Activated CD4-positive, CD25-positive, alpha-beta regulatory T cell treated with anti-CD3 and anti-CD28 coated beads, Interleukin-2, amount 50 U/mL, for 72 hours (primary cell): ENCODE results near the gene MACO1.

Source experiments
- DNase-seq: peaks from one replicate; pipeline ENCODE4 v3.0.0; 2021

The MACO1 gene

DNA sequence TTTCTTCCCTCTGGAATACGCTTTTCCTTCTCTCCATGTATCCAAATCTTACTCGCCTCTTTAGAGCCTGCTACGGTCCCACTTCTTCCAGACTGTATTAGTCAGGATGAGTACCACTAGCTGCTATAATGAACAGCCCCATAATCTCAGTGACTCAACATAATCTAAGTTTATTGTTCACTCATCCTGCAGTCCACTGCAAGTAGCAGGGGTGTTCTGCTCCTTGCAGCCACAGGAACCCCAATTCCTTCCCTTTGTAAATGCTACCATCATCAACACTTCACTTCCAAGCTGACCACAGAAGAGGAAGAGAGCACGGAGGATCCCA is 94.6 kb downstream of the MACO1 start:
- DNase-seq = no peak

DNA sequence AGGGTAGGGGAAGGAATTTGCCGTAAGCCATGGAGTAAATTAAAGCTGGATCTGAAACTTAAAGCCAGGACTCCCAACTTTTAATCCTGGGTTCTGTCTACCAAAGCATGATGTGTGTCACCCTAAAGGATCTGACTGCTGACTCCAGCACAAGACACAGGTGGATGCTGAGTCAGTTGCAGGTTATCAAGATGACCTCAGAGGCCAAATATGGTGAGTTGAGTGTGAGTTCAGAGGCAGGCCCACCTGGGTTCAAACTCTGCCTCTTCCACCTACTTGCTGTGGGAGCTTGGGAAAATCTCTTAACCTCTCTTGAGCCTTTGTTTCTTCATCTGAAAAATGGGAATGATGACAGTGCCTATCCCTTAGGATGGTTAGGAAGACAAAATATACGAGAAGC is 96.1 kb downstream of the MACO1 start:
- DNase-seq = no peak

DNA sequence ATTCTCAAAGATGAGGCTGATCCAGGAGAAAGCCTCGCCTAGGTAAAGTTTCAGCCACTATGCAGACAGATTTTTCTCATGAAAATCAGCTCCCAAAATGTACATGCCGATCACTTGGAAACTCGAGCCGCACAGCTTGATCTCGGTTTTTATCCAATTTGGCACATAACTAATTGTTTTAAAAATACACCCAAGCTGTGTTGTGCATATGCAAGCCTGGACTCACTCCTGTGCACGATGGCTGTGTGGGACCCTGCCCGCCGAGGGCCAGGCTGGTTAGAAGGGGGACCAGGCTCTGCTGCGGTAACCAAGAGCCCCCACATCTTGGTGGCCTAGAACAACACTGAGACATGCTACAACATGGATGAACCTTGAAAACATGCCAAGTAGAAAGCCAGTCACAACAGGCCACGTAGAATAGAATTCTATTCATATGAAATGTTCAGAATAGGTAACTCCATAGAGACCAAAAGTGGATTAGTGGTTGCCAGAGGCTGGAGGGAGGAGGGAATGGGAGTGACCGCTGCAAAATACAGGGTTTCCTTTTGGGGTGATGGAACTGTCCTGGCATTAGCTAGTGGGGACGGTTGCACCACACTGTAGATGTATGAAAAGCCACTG is 96.6 kb downstream of the MACO1 start:
- no peak for DNase-seq

DNA sequence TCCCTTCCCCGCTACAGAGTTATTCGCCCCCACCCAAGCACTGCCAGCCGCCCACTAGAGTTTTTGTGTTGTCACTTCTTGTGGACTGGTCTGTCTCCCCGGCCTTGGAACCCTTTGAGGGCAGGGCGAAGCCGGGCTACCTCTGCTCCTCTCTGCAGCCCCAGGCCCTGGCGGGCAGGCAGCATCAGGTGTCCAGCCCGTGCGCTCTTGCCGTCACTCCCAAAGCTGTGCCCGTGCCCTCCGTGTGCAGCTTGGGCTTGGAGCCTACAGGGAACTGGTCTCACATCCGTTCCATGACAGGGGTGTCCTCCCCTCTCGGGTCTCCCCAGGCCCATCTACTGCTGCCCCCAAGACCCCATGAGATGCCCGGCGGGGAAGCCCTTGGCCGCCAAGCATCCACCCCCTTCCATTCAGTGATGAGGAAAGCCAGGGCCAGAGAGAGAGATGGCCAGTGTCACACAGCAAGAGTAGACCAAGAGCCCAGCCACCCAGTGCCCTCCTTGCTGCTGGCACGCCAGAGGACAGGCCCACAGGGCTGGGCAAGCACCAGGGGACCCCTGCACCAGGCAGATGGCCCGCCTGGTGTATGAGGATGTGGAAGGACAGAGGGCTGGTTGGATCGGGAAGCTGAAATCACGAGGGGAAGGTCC is 97.4 kb downstream of the MACO1 start:
- no peak for DNase-seq

DNA sequence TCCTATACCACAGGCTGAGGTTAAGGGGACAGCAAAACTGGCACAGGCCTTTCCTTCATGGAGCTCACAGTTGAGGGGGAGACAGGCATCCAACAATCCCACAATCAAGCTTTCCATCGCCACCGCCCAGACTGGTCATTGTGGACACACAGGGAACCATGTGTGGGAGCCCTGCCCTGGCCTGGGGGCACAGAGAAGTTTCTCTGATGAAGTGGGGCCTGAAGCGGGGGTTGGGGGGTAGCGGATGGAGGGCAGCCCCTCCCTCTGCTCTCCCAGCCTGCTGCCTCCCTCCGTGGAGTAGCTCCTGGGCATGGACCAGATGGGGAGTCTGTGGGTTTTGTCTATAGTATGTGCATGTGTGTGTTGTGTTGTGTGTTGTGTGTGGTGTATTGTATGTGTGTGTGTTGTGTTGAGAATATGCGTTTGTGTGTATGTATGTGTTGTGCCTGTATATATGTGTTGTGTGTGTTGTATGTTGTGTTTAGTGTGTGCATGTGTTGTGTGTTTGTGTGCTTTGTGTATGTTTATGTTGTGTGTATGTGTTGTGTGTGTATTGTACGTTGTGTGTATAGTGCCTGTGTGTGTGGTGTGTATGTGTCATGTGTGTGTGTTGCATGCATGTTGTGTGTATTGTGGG is 98.3 kb downstream of the MACO1 start:
- no peak for DNase-seq

DNA sequence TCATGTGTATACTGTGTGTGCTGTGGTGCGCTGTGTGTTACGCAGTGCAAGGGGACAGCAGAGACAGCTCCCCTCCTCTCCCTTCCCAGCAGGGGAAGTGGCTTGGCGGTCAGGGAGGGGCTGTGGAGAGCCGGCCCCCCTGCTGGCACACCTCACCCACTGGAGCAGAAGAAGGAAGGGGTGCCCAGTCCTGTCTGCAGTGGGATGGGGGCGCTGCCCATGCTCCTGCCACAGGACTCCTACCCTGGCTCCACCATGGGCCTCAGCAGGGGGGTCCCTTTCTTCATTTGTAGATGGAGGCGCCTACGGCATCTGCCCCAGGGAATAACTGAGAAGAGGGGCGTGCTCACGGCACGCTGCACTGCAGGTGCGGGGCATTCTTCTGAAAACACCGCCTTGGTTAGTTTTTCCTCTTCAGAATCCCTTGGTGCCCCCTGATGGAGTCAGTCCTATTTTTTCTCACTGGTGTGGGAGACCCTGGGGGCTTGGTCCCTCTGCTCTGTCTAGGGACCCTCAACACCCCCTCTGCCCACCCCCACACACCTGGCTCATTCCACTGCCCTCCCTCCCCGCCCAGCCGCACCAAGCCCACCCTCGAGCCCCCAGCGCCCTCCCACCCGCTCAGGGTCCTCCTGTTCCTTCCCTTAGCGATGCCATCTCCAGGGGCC is 99.0 kb downstream of the MACO1 start:
- DNase-seq = no peak

DNA sequence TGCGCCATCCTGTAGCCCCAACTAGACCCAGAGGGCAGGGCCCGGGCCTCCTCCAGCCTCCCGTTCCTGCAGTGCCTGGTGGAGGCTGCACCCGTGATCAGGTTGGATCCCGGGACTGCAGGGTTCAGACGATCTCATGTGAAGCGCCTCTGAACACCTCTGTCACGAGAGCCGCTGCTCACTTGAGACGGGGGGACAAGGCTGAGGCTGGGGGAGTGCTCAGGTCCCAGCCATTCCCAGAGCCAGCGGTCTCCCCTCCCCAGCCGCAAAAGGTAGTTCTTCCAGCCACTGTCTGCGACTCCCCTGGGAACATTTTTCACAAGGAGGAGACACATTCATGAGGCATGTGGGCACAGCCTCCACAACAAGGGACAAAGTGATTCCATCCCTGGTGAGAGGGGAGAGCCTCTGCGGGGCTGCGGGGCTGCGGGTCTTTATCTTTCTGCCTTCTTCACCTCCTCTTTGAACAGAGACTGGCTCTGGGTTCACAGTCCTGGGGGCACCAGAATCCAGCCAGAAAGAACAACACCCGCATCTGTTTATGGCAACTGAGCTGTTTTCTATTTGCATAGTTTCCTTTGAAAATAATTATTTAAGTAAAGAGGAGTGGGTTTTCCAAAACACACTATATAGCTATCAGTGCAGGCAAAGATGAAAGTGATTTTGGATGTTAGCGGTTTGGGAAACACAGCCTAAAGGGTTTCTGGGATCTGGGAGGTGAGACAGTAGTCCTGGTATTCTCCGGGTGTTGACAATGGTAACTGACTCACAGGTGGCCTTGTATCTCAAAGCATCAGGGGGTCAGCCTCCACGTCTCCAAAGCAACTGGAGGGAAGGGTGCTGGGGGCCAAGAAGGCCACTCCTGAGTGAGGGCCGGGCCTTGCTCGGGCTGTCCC is 99.7 kb downstream of the MACO1 start:
- DNase-seq = no peak

DNA sequence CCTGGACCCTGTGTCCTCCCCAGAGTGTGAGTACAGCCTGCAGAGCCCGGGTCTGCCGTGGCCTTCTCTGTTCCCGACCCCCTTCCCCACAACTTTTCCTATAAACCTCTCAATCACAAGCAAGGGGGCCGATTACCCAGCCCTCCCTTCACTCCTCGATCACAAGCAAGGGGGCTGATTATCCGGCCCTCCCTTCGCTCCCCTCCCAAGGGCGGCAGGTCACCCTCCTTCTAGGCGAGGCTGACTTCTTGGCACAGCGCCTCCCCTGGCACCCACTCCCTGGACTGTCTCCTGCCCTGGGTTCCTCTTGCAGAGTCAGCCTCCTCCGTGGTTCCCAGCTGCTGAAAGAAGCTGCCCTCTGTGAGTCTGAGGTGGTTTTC is 100.4 kb downstream of the MACO1 start:
- DNase-seq = no peak

DNA sequence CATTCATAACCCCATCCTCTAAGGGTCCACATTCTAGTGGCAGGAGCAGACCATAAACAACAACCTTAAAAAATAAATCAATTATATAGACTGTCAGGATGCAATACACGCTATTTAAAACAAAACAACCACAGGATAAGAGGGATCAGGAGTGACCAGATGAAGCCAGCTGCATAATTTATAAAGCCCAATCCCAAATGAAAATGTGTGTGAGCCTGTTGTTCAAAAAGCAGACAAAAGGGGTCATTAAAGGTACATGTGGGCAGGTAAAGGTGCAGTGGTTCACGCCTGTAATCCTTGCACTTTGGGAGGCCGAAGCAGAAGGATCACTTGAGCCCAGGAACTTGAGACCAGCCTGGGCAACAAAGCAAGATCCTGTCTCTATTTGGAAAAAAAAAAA is 102.3 kb downstream of the MACO1 start:
- no peak for DNase-seq

DNA sequence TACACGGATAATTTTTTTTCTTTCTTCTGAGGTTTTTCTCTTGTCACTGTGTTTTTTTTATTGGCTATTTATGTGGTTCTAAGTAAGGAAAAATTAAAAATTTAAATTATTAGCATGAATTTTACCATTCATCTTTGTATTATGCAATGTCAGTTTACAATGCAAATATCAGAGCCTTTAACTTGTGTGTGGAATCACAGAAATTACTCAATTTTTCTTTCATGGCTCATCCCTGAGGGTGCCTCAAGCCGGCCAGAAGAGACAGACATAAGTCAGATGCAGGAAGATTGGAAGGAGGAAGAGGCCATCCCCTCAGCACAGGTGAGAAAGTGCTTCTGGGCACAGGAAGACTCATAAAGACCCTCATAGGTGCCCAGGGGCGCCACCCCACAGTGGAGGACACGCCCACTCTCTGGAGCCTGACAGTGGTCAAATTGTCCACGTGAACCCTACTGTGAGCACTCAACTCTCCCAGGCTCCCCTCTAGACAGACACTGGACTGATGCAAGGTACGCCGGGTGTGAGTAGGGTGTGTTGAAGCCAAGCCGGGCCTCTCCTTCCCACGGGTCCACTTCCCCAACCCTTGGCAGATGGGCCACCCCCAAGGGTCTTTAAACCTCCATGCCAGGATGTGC is 103.2 kb downstream of the MACO1 start:
- no peak for DNase-seq

DNA sequence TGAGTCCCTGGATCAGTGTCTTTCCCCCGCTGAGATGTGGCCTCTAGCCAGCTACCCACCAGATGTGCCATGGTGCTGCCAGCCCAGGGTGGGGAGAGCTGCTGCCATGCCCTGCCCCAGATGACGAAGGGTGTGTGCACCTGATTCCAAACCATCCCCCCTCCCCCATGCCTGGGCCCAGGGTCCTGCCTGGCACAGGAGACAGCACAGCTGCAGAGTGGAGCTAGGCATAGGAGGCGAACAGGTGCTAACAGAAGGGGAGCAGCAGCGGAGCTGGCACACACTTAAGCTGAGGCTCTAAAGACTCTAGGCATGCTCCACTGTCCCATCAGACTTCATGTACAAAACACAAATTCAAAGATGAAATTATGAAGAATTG is 103.7 kb downstream of the MACO1 start:
- DNase-seq = no peak

DNA sequence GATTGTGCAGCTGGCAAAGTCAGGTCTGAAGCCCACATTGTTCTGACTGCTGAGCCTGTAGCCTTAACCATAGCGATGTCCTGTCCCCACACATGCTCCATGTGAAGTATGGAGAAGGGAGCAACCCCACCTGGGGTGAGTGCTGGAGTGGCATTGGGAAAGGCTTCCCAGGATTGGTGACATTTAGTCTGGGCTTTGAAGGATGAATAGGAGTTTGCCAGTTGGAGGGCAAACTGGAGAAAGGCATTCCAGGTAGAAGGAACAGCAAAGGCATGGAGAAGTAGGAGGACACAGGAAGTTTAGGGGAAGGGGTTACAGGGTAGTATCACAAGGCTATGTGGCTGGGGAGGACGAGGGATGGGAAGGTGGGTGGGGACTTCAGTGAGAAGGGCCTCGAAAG is 105.4 kb downstream of the MACO1 start:
- DNase-seq = no peak

DNA sequence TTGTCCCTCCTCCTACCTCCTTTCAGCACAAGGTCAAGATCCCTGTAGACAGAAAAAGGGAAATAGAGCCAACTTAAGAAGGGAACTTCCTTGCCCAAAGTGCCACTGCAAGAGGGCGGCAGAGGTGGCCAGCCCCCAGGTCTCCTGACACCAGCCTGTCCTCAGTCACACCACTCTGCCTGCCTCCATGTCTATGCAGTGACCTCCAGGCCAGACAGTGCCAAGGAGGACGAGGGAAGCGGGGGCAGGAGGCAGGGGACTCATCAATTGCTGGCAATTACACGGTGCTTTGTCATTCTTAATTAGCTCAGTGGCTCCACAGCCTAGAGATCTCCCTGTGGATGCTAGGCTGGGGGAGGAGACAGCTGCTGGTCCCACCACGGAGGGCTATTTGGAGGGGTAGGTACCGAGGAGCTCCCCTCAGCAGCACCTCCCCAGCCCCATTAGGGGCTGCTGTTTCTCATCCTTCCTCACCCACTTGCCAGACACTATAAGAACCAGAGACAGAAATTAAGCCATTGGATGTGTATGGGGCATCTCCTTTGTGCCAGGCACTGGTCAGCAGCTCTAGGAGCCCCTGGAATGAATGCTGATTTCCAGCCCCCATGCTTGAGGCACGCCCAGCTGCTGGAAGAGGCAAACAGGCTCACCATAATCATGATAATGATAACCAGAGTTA is 106.6 kb downstream of the MACO1 start:
- DNase-seq = no peak

DNA sequence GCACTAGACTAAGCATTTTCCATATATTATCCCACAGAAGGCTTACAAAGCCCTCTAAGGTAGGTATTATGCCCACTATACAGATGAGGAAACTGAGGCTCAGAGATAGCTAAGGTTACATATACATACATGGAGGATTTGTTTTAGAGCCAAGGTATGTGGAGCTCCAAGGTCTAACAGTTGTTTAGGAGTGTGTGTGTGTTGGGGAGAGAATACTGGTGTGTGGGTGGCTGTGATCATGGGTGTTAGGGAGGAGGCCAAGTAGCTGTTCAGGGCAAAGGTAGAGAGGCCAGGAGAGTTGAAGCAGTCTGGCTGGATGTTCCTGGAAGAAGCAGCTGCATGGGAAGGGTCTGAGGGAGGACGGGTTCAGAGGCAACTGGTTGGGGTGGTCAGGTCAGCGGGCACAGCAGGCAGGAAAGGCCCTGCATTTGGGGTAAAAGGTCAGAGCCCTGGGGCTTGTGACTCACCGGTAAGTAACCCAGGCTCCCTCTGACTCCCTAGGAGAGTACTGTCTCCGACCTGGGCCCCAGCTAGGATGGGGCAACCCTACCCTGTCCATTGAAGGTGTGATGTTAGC is 107.6 kb downstream of the MACO1 start:
- no peak for DNase-seq

DNA sequence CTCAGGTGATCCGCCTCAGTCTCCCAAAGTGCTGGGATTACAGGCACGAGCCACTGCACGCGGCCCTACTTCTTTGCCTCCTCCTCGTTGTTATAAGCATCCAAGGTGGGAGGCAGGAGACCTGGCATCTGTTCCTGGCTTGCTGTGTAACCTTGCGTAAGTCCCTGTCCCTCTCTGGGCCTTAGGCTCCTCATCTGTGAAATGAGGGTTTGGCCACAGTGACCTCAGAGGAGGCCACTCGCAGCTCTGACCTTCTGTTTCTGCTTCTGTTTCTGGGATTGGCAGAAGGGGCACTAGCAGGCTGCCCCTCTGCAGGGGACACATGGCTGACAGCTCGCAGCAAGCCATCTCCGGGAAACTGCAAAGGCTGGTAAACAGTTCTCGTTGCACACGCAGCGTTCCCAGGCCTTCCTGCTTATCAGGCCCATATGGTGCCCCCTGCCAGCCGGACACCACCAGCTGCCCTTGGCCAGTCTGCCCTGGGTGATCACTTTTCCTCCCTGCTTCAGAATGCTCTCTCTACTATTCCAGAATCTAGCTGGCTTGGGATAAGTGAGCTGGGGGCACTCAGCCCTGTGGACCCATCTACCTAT is 110.1 kb downstream of the MACO1 start:
- DNase-seq = no peak

DNA sequence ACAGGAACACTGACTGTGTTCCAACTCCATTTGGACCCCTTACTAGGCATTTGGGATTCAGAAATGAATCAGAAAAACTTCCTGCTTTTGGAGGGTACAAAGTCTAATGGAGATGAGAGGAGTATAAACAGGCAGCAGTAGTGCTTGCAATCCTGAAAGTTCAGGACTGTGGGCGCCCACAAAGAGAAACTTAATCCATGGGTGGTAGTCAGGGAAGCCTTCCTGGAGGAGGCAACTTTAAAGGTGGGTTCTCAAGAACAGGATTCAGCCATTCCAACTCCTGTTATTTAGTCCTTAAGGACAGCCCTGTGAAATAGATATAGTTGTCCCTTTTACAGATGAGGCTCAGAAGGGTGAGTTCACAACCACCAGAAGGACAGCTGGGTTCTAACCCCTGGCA is 110.7 kb downstream of the MACO1 start:
- DNase-seq = no peak

DNA sequence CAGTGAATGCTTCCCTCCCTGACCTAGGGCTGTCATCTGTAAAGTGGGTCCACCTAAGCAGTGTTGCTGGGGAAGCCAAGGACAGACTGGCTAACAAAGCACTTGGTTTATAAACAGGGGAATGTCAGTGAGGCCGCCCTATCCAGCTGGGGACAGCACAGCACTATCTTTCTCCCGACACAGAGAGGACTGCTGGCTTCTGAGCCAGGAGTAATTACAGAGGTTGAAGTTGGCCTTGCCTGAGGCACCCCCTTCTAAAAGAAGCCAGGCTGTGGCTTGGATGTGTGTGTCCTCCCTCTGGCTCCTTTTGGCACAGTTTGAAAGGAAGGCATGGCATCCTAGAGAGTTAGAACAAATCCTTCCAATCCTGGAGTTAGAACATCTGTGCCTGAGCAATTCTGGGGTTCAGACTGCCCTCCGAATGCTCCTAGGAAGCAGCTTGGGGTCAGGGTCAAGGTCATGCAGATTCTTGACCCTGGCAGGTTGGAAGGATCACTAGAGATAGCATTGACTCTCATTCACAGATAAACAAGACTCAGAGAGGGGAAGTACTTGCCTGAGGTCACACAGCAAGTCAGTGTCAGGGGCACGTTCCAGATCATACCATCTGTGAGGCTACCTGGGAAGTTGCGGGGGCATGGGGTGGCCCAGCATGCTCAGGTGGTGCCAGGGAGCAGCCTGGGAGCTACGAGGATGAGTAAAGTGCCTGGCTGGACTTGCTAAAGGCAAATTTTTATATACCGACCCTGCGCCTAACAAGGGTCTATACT is 111.4 kb downstream of the MACO1 start:
- no peak for DNase-seq

DNA sequence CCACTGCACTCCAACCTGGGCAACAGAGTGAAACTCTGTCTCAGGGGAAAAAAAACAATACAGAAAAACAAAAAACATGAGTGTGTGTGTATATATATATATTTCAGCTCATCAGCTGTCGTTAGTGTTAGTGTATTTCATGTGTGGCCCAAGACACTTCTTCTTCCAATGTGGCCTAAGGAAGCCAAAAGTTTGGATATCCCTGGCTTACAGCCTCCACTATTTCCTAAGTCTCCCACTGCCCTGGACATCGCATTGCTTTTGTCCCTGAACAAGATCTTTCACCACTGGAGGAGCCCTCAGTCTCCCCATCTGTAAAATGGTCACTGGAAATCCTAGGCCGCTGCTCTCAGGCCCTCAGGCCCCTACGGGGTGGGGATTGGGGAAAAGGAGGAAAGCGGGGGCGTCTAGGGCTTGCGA is 112.3 kb downstream of the MACO1 start:
- DNase-seq = no peak

DNA sequence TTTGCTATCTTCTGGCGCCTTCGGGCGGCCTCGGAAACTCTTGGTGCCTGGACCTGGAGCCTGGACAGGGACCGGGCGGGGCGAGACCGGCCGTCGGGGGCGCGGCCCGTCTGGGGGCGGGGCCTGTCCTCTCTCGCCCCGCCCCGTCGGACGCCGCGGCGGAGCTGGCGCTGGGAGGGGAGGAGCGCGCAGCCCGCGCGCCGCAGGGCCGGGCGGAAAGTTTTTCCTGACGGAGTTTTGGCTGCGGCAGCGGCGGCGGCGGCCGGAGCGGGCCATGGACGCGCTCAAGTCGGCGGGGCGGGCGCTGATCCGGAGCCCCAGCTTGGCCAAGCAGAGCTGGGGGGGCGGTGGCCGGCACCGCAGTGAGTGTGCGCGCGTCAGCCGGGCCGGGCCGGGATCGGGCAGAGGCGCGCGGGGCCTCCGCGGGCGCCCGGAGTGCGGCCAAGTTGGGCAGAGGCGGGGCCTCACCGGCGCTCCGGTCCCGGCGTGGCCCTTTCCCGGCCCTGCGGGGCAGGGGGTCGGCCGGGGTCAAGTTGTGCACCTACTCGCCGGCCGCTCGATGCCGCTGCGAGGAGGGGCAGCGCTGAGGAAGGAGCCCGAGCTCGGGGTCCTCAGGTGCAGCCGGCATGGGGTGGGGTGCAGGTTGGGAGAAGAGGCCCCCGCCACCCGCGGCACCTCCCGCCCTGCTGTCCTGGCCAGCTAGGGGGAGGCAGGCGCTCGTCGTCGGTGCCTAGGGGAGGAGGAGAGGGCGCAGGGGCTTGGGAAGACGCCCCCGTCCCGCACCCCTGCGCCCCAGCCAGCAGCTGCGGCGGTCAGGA is 112.9 kb downstream of the MACO1 start, which contains the start of gene LDLRAP1:
LDLRAP1 (plus strand) TSS at position 182 of the 818 bp plus-strand sequence; CDS start at position 275, 93 bp downstream.
- DNase-seq = peak; percentile 78
